Renal cortex interstitium (tissue), 15 donors: ENCODE measurements around the gene MRPS24. TPM values are rescaled to one million over a fixed set of nuclear protein-coding genes. Genes with fewer than 3 reads are reported as not detected.
"Not testable (repeated sequence)": the region's sequence is repeated elsewhere in the genome, so short reads cannot be mapped to it uniquely, and the experiment has no call there.

Experiments
- DNase-seq, 11 donors: peaks; one replicate each; pipeline ENCODE4 v3.0.0-alpha.2; 2013; ENCODE audit warnings: low read depth in 9 of 11, low spot score in 4 of 11; ENCODE audit errors: extremely low read depth in 1 of 11
- long read RNA-seq, 16 experiments: transcript quantifications; one replicate each; lab custom pipeline, GENCODE V29; 2026
- polyA plus RNA-seq, 3 donors: library from polyadenylated mRNA; unstranded; fragments of 120-200 nt; gene quantifications; one replicate each; pipeline ENCODE4 v1.2.1, GENCODE V29; 2013; ENCODE audit not compliant: insufficient read length in 3 of 3

Gene MRPS24
- polyA plus RNA-seq, result 10 to 100 TPM; 65.3 to 88.8 (median 87.6) TPM
- long read RNA-seq, donor 1, transcript MRPS24-201 (4 exons, 707 nt), result major isoform, 66 of 90 reads
- long read RNA-seq, donor 1, transcript MRPS24-203 (3 exons, 743 nt), result minor isoform, 10 of 90 reads
- long read RNA-seq, donor 1, partial matches to known transcripts, result 12 of 90 reads
- long read RNA-seq, donor 1, other reads (novel, unspliced or antisense), result 0 of 90 reads
- long read RNA-seq, donor 2, transcript MRPS24-201 (4 exons, 707 nt), result major isoform, 59 of 84 reads
- long read RNA-seq, donor 2, transcript MRPS24-203 (3 exons, 743 nt), result minor isoform, 22 of 84 reads
- long read RNA-seq, donor 2, partial matches to known transcripts, result 0 of 84 reads
- long read RNA-seq, donor 2, other reads (novel, unspliced or antisense), result 0 of 84 reads
- long read RNA-seq, donor 3, transcript MRPS24-201 (4 exons, 707 nt), result major isoform, 119 of 159 reads
- long read RNA-seq, donor 3, transcript MRPS24-203 (3 exons, 743 nt), result minor isoform, 27 of 159 reads
- long read RNA-seq, donor 3, partial matches to known transcripts, result 11 of 159 reads
- long read RNA-seq, donor 3, other reads (novel, unspliced or antisense), result 0 of 159 reads
- long read RNA-seq, donor 4, transcript MRPS24-201 (4 exons, 707 nt), result major isoform, 46 of 72 reads
- long read RNA-seq, donor 4, transcript MRPS24-203 (3 exons, 743 nt), result minor isoform, 25 of 72 reads
- long read RNA-seq, donor 4, partial matches to known transcripts, result 0 of 72 reads
- long read RNA-seq, donor 4, other reads (novel, unspliced or antisense), result 0 of 72 reads
- long read RNA-seq, donor 5, result 0 reads
- long read RNA-seq, donor 6, transcript MRPS24-201 (4 exons, 707 nt), result major isoform, 67 of 101 reads
- long read RNA-seq, donor 6, transcript MRPS24-205 (2 exons, 392 nt), result minor isoform, 6 of 101 reads
- long read RNA-seq, donor 6, transcript MRPS24-203 (3 exons, 743 nt), result minor isoform, 28 of 101 reads
- long read RNA-seq, donor 6, partial matches to known transcripts, result 0 of 101 reads
- long read RNA-seq, donor 6, other reads (novel, unspliced or antisense), result 0 of 101 reads
- long read RNA-seq, donor 7, transcript MRPS24-205 (2 exons, 392 nt), result minor isoform, 5 of 121 reads
- long read RNA-seq, donor 7, transcript MRPS24-203 (3 exons, 743 nt), result minor isoform, 31 of 121 reads
- long read RNA-seq, donor 7, transcript MRPS24-201 (4 exons, 707 nt), result major isoform, 85 of 121 reads
- long read RNA-seq, donor 7, partial matches to known transcripts, result 0 of 121 reads
- long read RNA-seq, donor 7, other reads (novel, unspliced or antisense), result 0 of 121 reads
- long read RNA-seq, donor 8, result 0 reads
- long read RNA-seq, donor 9, transcript MRPS24-205 (2 exons, 392 nt), result minor isoform, 5 of 95 reads
- long read RNA-seq, donor 9, transcript MRPS24-201 (4 exons, 707 nt), result major isoform, 66 of 95 reads
- long read RNA-seq, donor 9, transcript MRPS24-203 (3 exons, 743 nt), result minor isoform, 22 of 95 reads
- long read RNA-seq, donor 9, partial matches to known transcripts, result 0 of 95 reads
- long read RNA-seq, donor 9, other reads (novel, unspliced or antisense), result 0 of 95 reads
- long read RNA-seq, donor 10, transcript MRPS24-205 (2 exons, 392 nt), result minor isoform, 6 of 91 reads
- long read RNA-seq, donor 10, transcript MRPS24-203 (3 exons, 743 nt), result minor isoform, 14 of 91 reads
- long read RNA-seq, donor 10, transcript MRPS24-201 (4 exons, 707 nt), result major isoform, 71 of 91 reads
- long read RNA-seq, donor 10, partial matches to known transcripts, result 0 of 91 reads
- long read RNA-seq, donor 10, other reads (novel, unspliced or antisense), result 0 of 91 reads
- long read RNA-seq, donor 11, transcript MRPS24-201 (4 exons, 707 nt), result major isoform, 58 of 87 reads
- long read RNA-seq, donor 11, transcript MRPS24-203 (3 exons, 743 nt), result minor isoform, 21 of 87 reads
- long read RNA-seq, donor 11, partial matches to known transcripts, result 7 of 87 reads
- long read RNA-seq, donor 11, other reads (novel, unspliced or antisense), result 0 of 87 reads
- long read RNA-seq, donor 12, transcript MRPS24-203 (3 exons, 743 nt), result minor isoform, 7 of 32 reads
- long read RNA-seq, donor 12, transcript MRPS24-201 (4 exons, 707 nt), result major isoform, 23 of 32 reads
- long read RNA-seq, donor 12, partial matches to known transcripts, result 0 of 32 reads
- long read RNA-seq, donor 12, other reads (novel, unspliced or antisense), result 0 of 32 reads
- long read RNA-seq, donor 13, result 0 reads
- long read RNA-seq, donor 14, transcript MRPS24-205 (2 exons, 392 nt), result minor isoform, 8 of 93 reads
- long read RNA-seq, donor 14, transcript MRPS24-201 (4 exons, 707 nt), result major isoform, 68 of 93 reads
- long read RNA-seq, donor 14, transcript MRPS24-203 (3 exons, 743 nt), result minor isoform, 17 of 93 reads
- long read RNA-seq, donor 14, partial matches to known transcripts, result 0 of 93 reads
- long read RNA-seq, donor 14, other reads (novel, unspliced or antisense), result 0 of 93 reads
- long read RNA-seq, donor 15, transcript MRPS24-203 (3 exons, 743 nt), result minor isoform, 15 of 48 reads
- long read RNA-seq, donor 15, transcript MRPS24-205 (2 exons, 392 nt), result minor isoform, 5 of 48 reads
- long read RNA-seq, donor 15, transcript MRPS24-201 (4 exons, 707 nt), result major isoform, 27 of 48 reads
- long read RNA-seq, donor 15, partial matches to known transcripts, result 0 of 48 reads
- long read RNA-seq, donor 15, other reads (novel, unspliced or antisense), result 0 of 48 reads
- long read RNA-seq, donor 16, transcript MRPS24-203 (3 exons, 743 nt), result minor isoform, 54 of 223 reads
- long read RNA-seq, donor 16, transcript MRPS24-205 (2 exons, 392 nt), result minor isoform, 6 of 223 reads
- long read RNA-seq, donor 16, transcript MRPS24-201 (4 exons, 707 nt), result major isoform, 163 of 223 reads
- long read RNA-seq, donor 16, partial matches to known transcripts, result 0 of 223 reads
- long read RNA-seq, donor 16, other reads (novel, unspliced or antisense), result 0 of 223 reads

DNA sequence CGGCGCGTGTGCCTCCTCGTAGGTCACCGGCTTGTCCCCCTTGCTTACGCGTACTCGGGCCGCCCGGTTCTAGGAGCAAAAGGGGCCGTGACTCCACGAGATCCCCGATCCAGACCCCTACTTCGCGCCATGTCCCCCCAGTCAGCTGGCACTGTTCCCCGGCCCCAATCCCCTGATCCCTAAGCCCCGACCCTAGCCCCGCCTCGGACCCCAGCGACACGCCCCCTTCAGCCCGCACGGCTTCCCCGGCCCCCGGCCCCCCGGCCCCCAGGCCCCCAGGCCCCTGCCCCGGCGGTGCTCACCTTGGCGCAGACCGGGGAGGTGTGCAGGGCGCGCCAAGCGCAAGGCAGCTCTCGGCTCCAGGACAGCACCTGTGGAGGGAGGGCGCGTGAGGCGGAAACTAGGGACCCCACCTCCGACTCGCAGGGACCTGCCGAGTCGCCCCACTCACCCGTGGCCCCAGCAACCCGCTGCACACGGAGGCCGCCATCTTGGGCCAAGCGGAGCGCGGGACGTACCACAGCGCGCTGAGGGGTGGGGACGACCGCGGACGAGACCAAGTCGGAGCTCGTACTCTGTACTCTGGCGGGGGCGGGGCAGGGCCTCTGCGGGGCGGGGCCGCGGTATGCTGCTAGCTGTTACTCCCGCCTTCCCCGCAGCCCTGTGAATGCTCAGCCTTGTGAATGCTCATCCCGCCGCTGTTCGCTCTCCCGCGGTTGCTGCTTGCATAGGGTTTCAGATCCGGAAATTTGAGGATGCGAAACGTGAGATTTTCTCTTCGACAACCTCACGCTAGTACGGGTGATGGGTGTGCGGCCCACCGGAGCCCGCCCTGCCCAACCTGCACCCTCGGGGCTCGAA, at the start of gene MRPS24:
Gene MRPS24 (minus strand): TSS at position 512 of the 861 bp plus-strand sequence. CDS start 22 bp downstream, at position 490.
- DNase-seq, result peak; percentile 79 to 93 (median 91)

DNA sequence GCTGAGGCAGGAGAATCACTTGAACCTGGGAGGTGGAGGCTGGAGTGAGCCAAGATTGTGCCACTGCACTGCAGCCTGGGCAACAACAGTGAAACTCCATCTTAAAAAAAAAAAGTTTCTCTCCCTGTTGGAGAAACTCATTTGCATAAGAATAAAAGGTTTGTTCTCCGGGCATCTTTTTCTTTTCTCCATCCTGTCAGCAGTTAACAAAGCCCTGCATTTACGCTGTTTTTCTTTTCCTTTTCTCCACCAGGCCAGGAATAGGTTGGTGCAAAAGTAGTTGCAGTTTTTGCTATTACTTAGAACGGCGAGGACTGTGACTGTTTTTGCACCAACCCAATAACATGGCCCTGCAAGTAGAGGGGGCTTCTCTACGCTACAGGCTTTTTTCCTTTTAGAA, 46.6 kb upstream of the MRPS24 start:
- no peak for DNase-seq

DNA sequence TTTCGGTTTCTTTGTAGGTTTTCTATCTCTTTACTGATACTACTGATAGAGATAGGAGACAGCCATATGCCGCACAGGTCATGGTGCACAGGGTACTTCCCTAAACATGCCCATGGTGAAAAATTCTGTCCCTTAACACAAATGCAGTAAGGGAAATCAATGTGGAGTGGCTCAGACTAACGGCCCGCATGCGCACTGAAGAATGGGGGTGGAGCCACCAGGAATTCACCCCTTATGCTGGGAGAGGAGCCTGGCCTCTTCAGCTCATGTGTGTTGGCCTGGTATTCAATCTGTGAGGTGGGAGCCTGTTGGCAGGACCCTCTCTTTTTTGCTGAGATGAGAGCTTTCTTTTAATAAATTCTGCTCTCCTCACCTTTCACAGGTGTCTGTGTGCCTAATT, 45.5 kb upstream of the MRPS24 start:
- no peak for DNase-seq

DNA sequence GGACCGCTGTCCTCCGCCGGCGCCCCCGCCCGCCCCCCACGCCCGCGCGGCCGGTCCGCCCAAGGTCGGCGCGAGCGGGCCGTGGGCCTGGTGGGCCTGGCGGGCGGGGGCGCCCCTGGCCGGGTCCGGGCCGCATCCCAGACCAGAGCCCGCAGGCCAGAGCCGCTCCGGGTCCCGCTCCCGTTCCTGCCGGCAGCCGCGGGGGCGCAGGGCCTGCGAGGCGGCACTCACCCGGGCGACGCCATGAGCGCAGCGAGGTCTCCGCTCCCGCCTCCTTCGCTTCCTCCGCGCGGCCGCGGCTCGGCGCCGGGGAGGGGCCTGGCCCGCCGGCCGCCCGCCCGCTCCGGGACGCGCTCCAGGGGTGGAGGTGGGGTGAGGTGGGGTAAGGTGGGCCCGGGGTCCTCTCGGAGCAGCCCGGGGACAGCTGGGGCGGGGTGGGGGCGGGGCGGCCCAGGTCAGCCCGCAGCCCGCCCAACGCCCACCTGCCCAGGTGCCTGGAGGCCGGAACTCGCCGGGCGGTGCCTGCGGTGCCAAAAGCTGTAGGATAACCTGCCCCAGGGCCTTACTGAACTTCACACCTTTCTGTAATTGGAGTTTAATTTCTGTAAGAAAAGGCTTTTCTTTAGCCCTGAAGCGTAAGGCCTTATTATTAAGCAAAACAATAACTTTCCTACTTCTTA, 37.2 kb upstream of the MRPS24 start, which contains the start of gene URGCP:
Gene URGCP (minus strand): TSS at position 266 of the 680 bp plus-strand sequence. CDS start 21 bp downstream, at position 245.
- DNase-seq, result peak in 4 of 11 donors; percentile 24 to 36 (median 30)

DNA sequence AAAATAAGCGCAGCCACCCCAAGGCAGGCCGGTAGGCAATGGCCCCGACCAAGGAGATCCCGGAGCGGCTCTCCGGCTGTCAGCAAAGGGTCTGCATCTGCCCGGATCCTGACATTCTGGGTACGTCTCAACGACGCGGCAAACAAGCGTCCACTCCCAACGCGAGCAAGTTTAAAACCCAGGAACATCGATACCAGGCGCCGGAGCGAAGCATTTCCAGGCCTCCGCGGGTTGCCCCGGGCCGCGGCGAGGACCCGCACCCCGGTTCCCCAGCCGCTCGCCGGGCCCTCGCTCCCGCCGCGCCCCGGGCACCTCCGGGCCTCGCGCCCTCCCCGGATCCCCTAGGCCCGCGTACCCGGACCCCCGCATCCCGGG, 36.6 kb upstream of the MRPS24 start:
- DNase-seq, result peak in 5 of 11 donors; percentile 28 to 40 (median 32)

DNA sequence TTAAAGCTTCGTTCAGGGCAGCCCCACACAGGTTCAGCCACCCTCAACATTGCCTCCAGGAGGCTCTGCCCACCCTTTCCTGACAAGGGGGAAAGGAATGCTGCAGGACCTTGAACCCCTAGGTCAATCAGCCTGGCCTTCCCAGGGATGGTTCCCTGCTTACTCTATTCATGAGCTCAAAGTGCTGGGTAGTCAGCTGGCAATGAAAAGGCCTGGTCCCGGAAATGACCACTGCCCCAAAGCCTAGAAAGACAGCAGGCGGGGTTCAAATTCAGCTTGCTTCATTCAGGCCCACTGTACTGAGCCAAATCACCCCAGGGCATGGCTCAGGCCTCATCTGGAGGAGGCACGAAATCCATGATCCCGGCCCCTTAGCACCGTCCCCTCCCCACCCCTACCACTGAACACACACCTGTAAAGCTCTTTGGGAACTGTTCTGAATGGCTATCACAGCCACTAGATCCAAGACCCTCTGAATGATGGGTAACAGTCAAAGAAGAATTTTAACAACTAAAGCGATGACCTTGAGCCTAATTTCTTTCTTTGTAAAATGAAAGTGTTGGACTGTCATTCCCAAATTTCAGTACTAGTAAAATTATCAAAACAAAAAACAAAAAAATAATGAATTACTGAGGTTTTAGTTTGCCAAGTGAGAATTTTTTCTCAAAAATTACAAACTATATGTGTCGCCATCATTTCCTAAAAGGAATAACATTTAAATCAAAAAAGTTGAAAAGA, 36.1 kb upstream of the MRPS24 start:
- peak in 1 of 11 donors; percentile 27 for DNase-seq

DNA sequence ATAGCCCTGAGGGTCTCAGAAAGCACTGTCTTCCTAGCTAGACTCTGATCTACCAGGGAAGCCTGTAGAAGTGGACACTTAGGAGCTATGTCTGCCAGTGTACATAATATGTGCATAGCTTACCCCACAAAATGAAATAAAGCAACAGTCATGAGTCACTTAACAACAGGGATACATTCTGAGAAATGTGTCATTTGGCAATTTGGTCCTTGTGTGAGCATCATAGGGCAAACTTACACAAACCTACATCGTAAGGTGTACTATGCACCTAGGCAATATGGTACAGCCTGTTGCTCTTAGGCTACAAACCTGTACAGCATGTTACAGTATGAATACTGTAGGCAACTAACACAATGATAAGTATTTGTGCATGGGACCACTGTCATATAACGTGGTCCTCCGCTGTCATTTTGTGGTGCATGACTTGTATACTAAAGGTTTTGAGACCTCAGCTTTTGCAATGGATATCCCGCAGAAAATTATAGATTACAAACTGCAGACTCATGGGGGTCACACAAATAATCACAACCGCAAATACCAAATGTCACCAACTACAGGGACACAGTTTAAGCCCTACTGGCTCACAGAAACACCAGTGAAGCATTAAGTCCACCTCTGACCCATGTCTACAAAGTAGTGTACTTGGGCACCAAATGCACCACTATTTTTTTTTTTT, 35.4 kb upstream of the MRPS24 start:
- DNase-seq, result no peak

DNA sequence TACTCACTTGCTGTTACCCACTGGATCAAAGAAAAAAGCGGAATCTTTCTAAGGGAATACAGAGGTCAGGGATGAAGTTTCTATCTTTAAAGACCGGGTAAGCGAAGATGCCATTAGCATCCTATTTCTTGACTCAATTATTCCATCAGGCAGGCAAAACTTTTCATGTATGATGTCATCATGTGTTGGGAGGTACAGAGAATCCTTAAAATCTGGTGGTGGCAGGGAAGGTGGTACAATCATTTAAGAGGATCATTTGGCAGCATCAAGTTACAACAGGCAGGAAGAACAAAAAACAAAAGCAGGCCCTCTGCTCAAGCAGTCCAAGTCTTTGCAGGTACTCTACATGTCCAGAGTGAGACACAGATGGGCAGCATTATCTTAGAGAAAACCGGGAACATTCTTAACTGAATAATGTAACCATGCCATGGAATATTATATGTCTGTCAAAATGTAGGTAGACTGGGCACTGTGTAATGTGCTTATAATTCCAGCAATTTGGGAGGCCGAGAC, 33.3 kb upstream of the MRPS24 start:
- DNase-seq, result no peak

DNA sequence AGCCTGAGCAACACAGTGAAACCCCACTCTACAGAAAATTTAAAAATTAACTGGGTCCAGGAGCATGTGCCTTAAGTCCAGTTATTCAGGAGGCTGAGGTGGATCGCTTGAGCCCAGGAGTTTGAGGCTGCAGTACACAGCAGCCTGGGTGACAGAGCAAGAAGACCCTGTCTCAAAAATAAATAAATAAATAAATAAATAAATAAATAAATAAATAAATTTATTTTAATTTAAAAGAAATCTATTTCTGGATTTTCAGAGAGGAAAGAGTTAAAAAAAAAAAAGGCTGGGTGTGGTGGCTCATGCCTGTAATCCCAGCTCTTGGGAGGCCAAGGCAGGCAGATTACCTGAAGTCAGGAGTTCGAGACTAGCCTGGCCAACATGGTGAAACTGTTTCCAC, 29.3 kb upstream of the MRPS24 start:
- not testable (repeated sequence) for DNase-seq

DNA sequence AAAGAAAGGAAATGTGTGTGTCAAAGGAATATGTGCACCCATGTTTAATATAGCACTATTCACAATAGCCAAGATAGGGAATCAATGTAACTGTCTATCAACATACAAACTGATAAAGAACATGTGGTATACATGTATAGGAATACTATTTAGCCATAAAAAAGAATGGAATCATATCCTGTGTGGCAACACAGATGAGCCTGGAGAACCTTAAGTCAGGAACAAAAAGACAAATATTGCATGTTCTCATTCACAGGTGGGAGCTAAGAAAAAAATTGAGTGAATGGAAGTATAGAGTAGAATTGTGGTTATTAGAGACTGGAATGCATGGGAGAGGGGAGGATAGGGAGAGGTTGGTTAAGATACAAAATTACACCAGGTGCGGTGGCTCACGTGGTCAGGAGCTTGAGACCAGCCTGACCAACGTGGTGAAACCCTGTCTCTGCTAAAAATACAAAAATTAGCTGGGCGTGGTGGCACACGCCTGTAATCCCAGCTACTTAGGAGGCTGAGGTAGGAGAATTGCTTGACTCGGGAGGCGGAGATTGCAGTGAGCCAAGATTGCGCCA, 26.6 kb upstream of the MRPS24 start:
- DNase-seq, result no peak

DNA sequence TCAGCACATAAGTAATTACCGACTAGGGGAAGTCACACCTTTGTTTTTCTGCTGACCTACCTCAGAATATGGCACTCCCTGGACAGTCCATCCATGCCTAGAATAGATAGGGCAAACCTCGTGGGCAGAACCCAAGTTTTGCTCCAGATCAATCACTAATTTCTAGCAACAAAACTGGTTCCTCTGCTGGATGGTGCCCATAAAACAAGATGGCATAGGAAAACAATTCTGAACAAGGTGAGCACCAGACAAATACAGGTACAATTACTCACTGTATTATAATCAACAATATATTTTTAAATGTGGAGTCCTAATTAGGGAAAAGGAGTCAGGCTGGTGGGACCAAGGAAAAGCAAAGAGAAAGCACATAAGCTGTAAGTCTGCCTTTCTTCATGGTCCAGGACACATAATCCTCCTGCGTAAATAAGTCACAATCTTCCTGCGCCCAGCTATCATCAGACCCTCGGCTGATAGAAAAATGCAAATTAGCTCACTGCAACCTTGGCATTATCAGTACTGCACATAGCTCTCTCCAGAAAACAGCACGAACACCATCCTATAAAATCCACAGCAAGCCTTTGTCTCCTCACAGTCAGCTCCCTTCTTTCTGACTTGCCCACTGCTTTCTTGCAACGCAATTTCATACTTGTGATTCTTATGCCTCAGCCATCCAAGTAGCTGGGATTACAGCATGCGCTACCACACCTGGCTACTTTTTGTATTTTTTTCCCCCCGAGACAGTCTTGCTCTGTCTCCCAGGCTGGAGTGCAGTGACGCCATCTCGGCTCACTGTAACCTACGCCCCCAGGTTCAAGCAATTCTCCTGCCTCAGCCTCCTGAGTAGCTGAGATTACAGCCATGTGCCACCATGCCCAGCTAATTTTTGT, 22.0 kb upstream of the MRPS24 start:
- no peak for DNase-seq

DNA sequence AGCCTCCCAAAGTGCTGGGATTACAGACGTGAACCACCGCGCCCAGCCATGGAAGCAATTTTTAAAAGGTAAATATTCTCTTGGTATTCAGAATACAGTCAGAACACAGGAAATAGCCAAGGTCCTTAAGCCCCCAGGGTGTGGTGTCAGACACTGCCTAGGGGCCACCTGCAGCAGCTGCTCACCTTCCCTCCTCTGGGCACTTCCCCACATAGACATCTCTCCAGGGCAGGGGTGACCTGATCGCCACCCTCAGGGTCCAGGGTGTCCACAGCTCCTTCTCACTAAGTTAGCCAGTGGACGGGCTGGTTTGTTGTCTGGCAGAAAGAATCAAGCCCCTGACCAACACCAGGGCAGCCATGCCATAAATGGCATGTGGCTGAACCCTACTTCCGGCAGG, 21.2 kb upstream of the MRPS24 start:
- DNase-seq, result no peak
